Mesendoderm (in vitro differentiated cells): Measurements from ENCODE around the gene PIK3R2. TPM values are rescaled to one million over a fixed set of nuclear protein-coding genes. Genes with fewer than 3 reads are reported as not detected.

Experiments used
- small RNA-seq: library from polyadenylated mRNA; stranded (forward); fragments of <200 nt; extraction: miRNeasy Mini kit (QIAGEN cat#:217004); gene quantifications from one replicate; pipeline ENCODE3, GENCODE V24; 2013; ENCODE audit not compliant: insufficient read depth

Gene PIK3R2

Small RNA genes within 50 kb of the gene (small RNA-seq; reads per million reads assigned to genes)
- gene IFI30, result not detected
